Tibial nerve (tissue), 4 donors: Measurements from ENCODE around the gene DLG4. TPM values are rescaled to one million over a fixed set of nuclear protein-coding genes. Genes with fewer than 3 reads are reported as not detected.
"Not testable (repeated sequence)": the region's sequence is repeated elsewhere in the genome, so short reads cannot be mapped to it uniquely, and the experiment has no call there.

Experiments
- DNase-seq, 2 donors: peaks; one replicate each; pipeline ENCODE4 v3.0.0-alpha.2; 2019; ENCODE audit warnings: low spot score in 2 of 2
- H3K27ac ChIP-seq, 4 donors: fragments of 200-600 bp; sonication (generic) in 3 of 4; one replicate each; pipeline ENCODE4 v1.5.1; 2017 to 2019; ENCODE audit warnings: mild to moderate bottlenecking in 1 of 4
- H3K27me3 ChIP-seq, 2 donors: fragments of 200-600 bp; sonication (generic) in 1 of 2; one replicate each; pipeline versions ENCODE4 v1.5.1 to v1.6.0; 2017 to 2019
- H3K36me3 ChIP-seq, 3 donors: fragments of 200-600 bp; sonication (generic); one replicate each; pipeline ENCODE4 v1.5.1; 2018 to 2019
- H3K4me1 ChIP-seq, 4 donors: fragments of 200-600 bp; sonication (generic) in 3 of 4; one replicate each; pipeline ENCODE4 v1.5.1; 2017 to 2019
- H3K4me3 ChIP-seq, 4 donors: fragments of 200-600 bp; sonication (generic) in 3 of 4; one replicate each; pipeline ENCODE4 v1.5.1; 2017 to 2019; ENCODE audit warnings: mild to moderate bottlenecking in 1 of 4, moderate library complexity in 1 of 4
- H3K9me3 ChIP-seq, 4 donors: fragments of 200-600 bp; sonication (generic) in 3 of 4; one replicate each; pipeline ENCODE4 v1.5.1; 2017 to 2019
- CTCF ChIP-seq, 5 experiments: fragments of 200-600 bp in 3 of 5; fragments of 450-650 bp in 2 of 5; sonication (generic) in 3 of 5; IDR thresholded peaks; one replicate each; pipeline ENCODE4 v1.5.1; 2016 to 2019; ENCODE audit warnings: antibody characterized with exemption in 5 of 5, mild to moderate bottlenecking in 3 of 5, moderate library complexity in 2 of 5
- EP300 ChIP-seq, 2 donors: sonication (generic); formaldehyde crosslinking; IDR thresholded peaks; one replicate each; pipeline ENCODE4 v1.6.1; 2017; ENCODE audit warnings: antibody characterized with exemption in 2 of 2, mild to moderate bottlenecking in 1 of 2
- POLR2A ChIP-seq, 2 donors: fragments of 450-650 bp; IDR thresholded peaks; one replicate each; pipeline ENCODE4 v1.6.1; 2017; ENCODE audit warnings: antibody characterized with exemption in 2 of 2, mild to moderate bottlenecking in 2 of 2, moderate library complexity in 2 of 2
- WGBS, 2 donors: methylation state at CpG; one replicate each; pipeline ENCODE4 v1.1.5; 2018; 5-methylcytosine and 5-hydroxymethylcytosine counted together
- total RNA-seq, 4 donors: library from RNA; depleted of rRNA; stranded (reverse); fragments of >200 nt; gene quantifications; one replicate each; pipeline ENCODE4 v1.1.0, GENCODE V29; 2016

DLG4 gene
- total RNA-seq, 4 donors from 2014 or later, result 7.3 to 22.8 (median 16.1) TPM

DNA sequence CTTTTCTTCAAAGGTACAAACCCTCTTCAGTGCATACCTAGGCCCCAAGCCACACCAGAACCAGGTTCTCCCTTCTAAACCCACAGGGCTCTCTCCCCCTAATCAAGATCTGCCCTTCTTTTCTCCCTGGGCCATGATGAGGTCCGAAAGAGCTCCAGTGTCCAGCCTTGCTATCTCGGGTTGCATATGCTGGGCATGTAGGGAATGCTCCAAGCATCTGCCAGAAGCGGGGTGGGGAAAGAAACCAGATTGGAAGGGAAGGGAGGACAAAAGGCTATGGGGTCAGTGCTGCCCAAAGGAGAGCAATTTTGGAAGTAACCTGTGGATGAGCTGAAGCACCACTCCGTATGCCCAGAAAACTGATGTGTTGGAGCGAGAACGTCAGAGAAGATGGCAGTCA is 29.6 kb upstream of the DLG4 start:
- H3K4me1 ChIP-seq, result peaks cover 0 to 58% (median 30%) of the 10 kb centered on the region in 4 donors
- no peak overlapping the region for H3K27ac ChIP-seq
- no peak overlapping the region for H3K4me3 ChIP-seq
- no peak for DNase-seq
- H3K9me3 ChIP-seq, result no peaks in the 10 kb centered on the region
- H3K27me3 ChIP-seq, result no peaks in the 10 kb centered on the region
- 78 to 80% methylated on average over 6 of the region's 6 CpGs for WGBS, 2 donors
- peaks cover 3 to 35% (median 17%) of the 10 kb centered on the region in 3 donors for H3K36me3 ChIP-seq
- no peak for TF ChIP-seq POLR2A (IDR thresholded peaks at IDR 0.05)
- no peak for TF ChIP-seq EP300 (IDR thresholded peaks at IDR 0.05)
- TF ChIP-seq CTCF (IDR thresholded peaks at IDR 0.05), result no peak

GRCh38 chr17:7248796-7249195 is 29.2 kb upstream of the DLG4 start:
- Histone ChIP-seq H3K9me3 (no peaks in the 10 kb centered on the region), H3K36me3 (peaks cover 3 to 35% (median 17%) of the 10 kb centered on the region in 3 donors), H3K27ac (no peak overlapping the region), H3K4me3 (no peak overlapping the region), H3K27me3 (no peaks in the 10 kb centered on the region), H3K4me1 (peaks cover 0 to 59% (median 30%) of the 10 kb centered on the region in 4 donors)
- WGBS, 2 donors, result 76 to 77% methylated on average over 4 of the region's 4 CpGs
- TF ChIP-seq EP300 (IDR thresholded peaks at IDR 0.05) (no peak), CTCF (IDR thresholded peaks at IDR 0.05) (no peak), POLR2A (IDR thresholded peaks at IDR 0.05) (no peak)
- no peak for DNase-seq

GRCh38 chr17:7246779-7247178 is 27.1 kb upstream of the DLG4 start:
- no peak for DNase-seq
- no peaks in the 10 kb centered on the region for H3K27me3 ChIP-seq
- H3K27ac ChIP-seq, result no peak overlapping the region
- peaks cover 3 to 34% (median 17%) of the 10 kb centered on the region in 3 donors for H3K36me3 ChIP-seq
- H3K4me3 ChIP-seq, result no peak overlapping the region
- no peaks in the 10 kb centered on the region for H3K9me3 ChIP-seq
- no peak for TF ChIP-seq CTCF (IDR thresholded peaks at IDR 0.05)
- TF ChIP-seq POLR2A (IDR thresholded peaks at IDR 0.05), result no peak
- no peak for TF ChIP-seq EP300 (IDR thresholded peaks at IDR 0.05)
- peaks cover 0 to 54% (median 26%) of the 10 kb centered on the region in 4 donors for H3K4me1 ChIP-seq
- 80 to 88% methylated on average over 5 of the region's 5 CpGs for WGBS, 2 donors

GRCh38 chr17:7243838-7244237 is 24.2 kb upstream of the DLG4 start:
- WGBS, 2 donors, result 65 to 77% methylated on average over 10 of the region's 10 CpGs
- not testable (repeated sequence) for H3K27me3 ChIP-seq, H3K9me3 ChIP-seq, DNase-seq
- peaks cover 3 to 47% (median 17%) of the 10 kb centered on the region in 3 donors for H3K36me3 ChIP-seq
- H3K4me3 ChIP-seq, result peak overlapping the region in 1 of 4 donors; percentile 64
- H3K27ac ChIP-seq, result peak overlapping the region in 3 of 4 donors; percentile 96 to 99 (median 98)
- H3K4me1 ChIP-seq, result peaks cover 3 to 51% (median 23%) of the 10 kb centered on the region in 4 donors

GRCh38 chr17:7243453-7243729 is 23.8 kb upstream of the DLG4 start:
- H3K9me3 ChIP-seq, result no peaks in the 10 kb centered on the region
- no peaks in the 10 kb centered on the region for H3K27me3 ChIP-seq
- 19 to 21% methylated on average over 2 of the region's 2 CpGs for WGBS, 2 donors
- peak overlapping the region; percentile 64 to 96 (median 76) for H3K4me3 ChIP-seq
- peaks cover 3 to 47% (median 21%) of the 10 kb centered on the region in 4 donors for H3K4me1 ChIP-seq
- H3K36me3 ChIP-seq, result peaks cover 3 to 47% (median 17%) of the 10 kb centered on the region in 3 donors
- peak overlapping the region; percentile 96 to 99 (median 98) for H3K27ac ChIP-seq
- DNase-seq, result no peak
- no peak for TF ChIP-seq POLR2A (IDR thresholded peaks at IDR 0.05)
- no peak for TF ChIP-seq CTCF (IDR thresholded peaks at IDR 0.05)
- no peak for TF ChIP-seq EP300 (IDR thresholded peaks at IDR 0.05)
